AG04449 (cell line): ENCODE measurements around the gene TBC1D32.

Experiments
- CTCF ChIA-PET: fragments of 350-600 bp; formaldehyde crosslinking; extraction: SDS; loops from one replicate; lab custom pipeline; 2021; ENCODE audit warnings: antibody characterized with exemption; lab: Yijun Ruan, JAX
- POLR2A ChIA-PET: fragments of 400-600, 350-600 bp; formaldehyde crosslinking; extraction: SDS; loops from one replicate; lab custom pipeline; 2020; ENCODE audit warnings: antibody characterized with exemption, inconsistent platforms; lab: Yijun Ruan, JAX
- DNase-seq: peaks from one replicate; pipeline ENCODE4 v3.0.0-alpha.2; 2010; ENCODE audit warnings: low read depth, low spot score
- H3K4me3 ChIP-seq: 2 replicates; pipeline ENCODE4 v1.5.1; 2011; ENCODE audit warnings: low read depth, mild to moderate bottlenecking, control low read depth, low read length
- TF ChIP-seq, protein P1 (sequence below): IDR thresholded peaks from one replicate; pipeline ENCODE4 v1.5.1; 2011; ENCODE audit warnings: mild to moderate bottlenecking, moderate library complexity, low read length, control low read depth, inconsistent platforms; ENCODE audit not compliant: insufficient read depth; ENCODE audit errors: missing control alignments

TBC1D32 gene

DNA sequence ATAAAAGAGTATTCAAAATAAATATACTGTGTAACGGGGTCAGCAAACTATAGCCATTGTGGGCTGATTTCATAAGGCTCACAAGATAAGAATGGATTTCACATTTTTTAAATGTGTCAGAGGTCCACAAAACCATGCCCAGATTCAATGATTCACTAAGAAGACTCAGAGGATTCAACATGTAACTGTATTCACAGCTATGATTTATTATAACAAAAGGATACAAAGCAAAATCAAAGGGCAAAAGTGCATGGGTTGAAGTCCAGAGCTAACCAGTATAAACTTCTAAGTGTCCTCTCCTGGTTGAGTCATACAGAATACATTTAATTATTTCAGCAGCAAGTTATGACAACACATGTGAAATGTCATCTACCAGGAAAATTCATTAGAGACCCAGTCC is 49.2 kb downstream of the TBC1D32 start:
- POLR2A ChIA-PET: no interaction called here
- CTCF ChIA-PET: interaction anchor here (1.0 kb wide), 1 partner anchor 35 kb away, joined by 3 read pairs; no protein-coding TSS in a partner anchor
- DNase-seq: peak; percentile 16
- H3K4me3 ChIP-seq: no peak overlapping the region
- TF ChIP-seq, protein P1, sequence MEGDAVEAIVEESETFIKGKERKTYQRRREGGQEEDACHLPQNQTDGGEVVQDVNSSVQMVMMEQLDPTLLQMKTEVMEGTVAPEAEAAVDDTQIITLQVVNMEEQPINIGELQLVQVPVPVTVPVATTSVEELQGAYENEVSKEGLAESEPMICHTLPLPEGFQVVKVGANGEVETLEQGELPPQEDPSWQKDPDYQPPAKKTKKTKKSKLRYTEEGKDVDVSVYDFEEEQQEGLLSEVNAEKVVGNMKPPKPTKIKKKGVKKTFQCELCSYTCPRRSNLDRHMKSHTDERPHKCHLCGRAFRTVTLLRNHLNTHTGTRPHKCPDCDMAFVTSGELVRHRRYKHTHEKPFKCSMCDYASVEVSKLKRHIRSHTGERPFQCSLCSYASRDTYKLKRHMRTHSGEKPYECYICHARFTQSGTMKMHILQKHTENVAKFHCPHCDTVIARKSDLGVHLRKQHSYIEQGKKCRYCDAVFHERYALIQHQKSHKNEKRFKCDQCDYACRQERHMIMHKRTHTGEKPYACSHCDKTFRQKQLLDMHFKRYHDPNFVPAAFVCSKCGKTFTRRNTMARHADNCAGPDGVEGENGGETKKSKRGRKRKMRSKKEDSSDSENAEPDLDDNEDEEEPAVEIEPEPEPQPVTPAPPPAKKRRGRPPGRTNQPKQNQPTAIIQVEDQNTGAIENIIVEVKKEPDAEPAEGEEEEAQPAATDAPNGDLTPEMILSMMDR: no peak

DNA sequence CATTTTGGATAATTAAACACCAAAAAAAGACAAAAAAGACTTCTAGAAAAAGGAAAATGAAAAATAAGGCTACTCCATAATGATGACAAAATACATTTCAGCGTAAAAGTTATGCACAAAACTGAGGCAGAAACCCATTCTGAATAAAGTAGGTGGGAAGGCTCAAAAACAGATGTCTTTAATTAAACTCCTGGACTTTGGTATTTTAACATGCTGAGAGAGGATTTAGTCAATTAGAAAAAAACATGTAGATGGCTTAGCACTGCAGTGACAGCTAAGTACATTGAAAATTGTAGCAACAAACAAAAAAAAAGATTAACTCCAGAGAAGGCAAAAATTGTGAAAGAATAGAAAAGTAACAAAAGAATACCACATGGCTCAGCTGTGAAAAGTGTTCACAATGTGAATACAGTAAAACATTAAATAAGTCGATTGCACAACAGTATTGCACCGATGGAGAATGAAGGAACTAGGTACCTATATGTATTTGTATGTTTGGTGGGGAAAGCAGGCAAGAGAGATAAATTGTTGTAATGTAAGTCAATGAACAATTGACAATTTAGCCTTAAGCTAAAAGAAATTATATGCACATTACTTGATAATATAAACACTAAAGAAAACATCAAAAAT is 59.5 kb downstream of the TBC1D32 start:
- DNase-seq: no peak
- TF ChIP-seq, protein P1: no peak
- POLR2A ChIA-PET: no interaction called here
- CTCF ChIA-PET: interaction anchor here (1.2 kb wide), 1 partner anchor 10 kb away, joined by 3 read pairs; no protein-coding TSS in a partner anchor
- no peak overlapping the region for H3K4me3 ChIP-seq

DNA sequence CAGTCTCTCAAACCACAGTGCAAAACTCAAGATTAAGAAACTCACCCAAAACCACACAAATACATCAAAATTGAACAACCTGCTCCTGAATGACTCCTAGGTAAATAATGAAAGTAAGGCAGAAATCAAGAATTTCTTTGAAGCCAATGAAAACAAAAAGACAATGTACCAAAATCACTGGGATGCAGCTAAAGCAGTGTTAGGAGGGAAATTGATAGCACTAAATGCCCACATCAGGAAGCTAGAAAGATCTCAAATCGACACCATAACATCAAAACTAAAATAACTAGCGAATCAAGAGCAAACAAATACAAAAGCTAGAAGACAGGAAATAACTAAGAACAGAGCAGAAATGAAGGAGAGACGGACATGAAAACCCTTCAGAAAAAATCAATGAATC is 70.5 kb downstream of the TBC1D32 start:
- ChIA-PET POLR2A (no interaction called here), CTCF (no interaction called here)
- DNase-seq: no peak
- TF ChIP-seq, protein P1: no peak
- no peak overlapping the region for H3K4me3 ChIP-seq

DNA sequence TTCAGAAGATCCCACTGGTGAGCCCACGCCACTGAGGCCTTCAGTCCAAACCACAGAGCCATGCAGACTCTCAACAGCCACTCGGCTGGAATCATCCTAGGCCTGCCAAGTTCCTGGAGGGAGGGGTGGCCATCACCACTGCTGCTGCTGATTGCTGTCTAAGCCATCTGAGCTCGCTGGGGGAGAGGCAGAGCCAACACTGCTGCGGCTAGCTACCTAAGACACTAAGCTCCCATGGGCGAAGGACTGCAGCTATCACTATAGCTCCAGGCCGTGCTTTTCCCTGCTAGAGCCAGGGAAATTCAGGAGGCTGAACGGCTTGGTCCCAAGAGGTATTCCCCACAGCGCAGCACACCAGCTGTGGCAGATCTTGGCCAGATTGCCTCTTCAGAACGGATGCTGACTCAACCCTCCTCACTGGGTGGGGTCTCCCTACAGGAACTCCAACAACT is 73.6 kb downstream of the TBC1D32 start:
- CTCF ChIA-PET: interaction anchor here (1.3 kb wide), 1 partner anchor 25 kb away, joined by 4 read pairs; no protein-coding TSS in a partner anchor

DNA sequence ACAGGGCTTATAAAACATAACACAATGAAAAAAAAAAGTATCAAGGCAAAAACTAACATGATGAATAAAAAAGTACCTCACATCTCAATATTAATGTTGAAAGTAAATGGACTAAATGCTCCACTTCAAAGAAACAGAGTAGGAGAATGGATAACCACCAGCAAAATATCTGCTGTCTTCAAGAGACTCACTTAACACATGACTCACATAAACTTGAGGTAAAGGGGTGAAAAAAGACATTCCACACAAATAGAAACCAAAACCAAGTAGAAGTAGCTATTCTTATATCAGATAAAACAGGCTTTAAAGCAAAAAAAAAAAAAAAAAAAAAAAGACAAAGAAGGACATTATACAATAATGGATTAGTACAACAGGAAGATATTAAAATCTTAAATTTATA is 86.9 kb downstream of the TBC1D32 start:
- H3K4me3 ChIP-seq: no peak overlapping the region
- TF ChIP-seq, protein P1: no peak
- POLR2A ChIA-PET: no interaction called here
- CTCF ChIA-PET: interaction anchor here (1.1 to 1.3 kb wide), 2 partner anchors 9 to 22 kb away, joined by 3 to 4 read pairs; no protein-coding TSS in a partner anchor
- no peak for DNase-seq

More for the DNA sequence above, 73.6 kb downstream of the TBC1D32 start:
- DNase-seq: no peak
- POLR2A ChIA-PET: no interaction called here
- TF ChIP-seq, protein P1: no peak
- no peak overlapping the region for H3K4me3 ChIP-seq

GRCh38 chr6:121242386-121242785 is 91.9 kb downstream of the TBC1D32 start:
- ChIA-PET POLR2A (no interaction called here), CTCF (no interaction called here)
- no peak overlapping the region for H3K4me3 ChIP-seq
- DNase-seq: no peak
- TF ChIP-seq, protein P1: no peak
